H54 (cell line): ENCODE data around the gene ATP8B3.

ENCODE experiments used
- DNase-seq: peaks from one replicate; pipeline ENCODE4 v3.0.0; 2011; ENCODE audit warnings: low spot score, mixed read lengths; ENCODE audit not compliant: insufficient read length
- FAIRE-seq: peaks from 3 replicates; lab custom pipeline; 2011; peaks lifted over from hg19 to GRCh38; lab: Jason Lieb, UNC
- POLR2A ChIP-seq: IDR thresholded peaks from 2 replicates; pipeline ENCODE4 v1.6.1; 2011; ENCODE audit warnings: low read depth, mild to moderate bottlenecking, low read length

The ATP8B3 gene

GRCh38 chr19:1747285-1748114, 64.6 kb downstream of the ATP8B3 start:
- DNase-seq: peak; percentile 100
- peak; percentile 94 for FAIRE-seq
- TF ChIP-seq POLR2A: no peak

DNA sequence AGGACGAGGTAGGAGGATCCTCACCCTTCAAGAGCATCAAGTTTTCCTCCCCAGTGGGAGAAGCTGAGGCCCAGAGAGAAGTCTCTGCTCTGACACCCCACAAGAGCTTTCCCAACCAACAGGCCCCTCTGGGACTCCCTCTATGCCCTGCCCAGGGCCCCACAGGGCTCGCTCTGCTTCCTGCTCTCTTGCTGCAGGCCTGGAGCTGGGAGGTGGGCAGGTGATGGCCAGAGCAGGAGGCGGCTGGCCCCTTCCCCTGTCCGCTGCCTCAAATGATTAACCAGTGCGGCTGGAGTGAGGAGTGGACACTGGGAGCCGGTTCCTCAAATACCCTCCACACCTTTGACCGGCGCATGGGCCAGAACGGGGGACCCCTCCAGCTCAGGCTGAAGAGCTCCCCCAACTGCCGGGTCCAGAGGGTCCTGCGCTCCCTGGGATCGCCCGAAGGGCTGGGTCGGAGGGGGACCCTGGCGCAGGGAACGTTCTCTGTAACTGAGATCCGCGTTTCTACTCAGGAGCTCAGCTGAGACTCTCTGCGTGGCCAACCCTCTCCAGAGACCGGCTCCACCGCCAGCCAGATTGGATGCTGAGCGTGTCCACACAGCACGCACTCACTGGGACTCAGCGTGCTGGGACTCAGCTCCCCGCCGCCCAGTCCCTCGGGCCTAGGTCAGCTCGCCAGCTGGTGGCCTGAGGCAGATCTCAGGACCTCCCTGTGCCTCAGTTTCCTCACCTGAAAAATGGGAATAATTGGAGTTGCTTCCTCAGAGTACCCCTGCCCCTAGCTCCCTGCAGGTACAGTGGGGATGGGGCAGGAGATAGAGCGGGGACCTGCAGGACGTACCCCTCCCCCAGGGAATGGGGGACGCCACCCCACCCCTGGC, 65.4 kb downstream of the ATP8B3 start:
- no peak for FAIRE-seq
- DNase-seq: no peak

DNA sequence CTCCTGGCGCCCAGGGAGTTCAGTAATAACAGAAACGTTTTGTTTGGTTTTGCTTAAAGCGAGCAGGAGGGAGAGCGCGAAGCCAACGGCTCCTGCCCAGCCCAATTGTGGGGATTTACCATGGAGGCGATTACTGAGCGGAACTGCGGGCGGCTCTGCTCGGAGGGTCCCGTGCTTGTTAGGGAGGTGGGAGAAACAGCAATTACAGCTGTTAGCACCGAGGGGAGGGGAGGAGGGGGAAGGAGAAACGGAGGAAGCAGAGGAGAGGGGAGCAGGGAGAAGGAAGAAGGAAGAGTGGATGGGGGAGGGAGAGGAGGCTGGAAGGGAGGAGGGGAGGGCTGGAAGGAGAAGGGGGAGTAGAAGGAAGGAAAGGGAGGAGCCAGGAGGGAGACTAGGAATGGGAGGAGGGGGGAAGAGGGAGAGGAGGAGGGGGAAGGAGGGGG, 66.5 kb downstream of the ATP8B3 start:
- TF ChIP-seq POLR2A: no peak
- FAIRE-seq (no peak), DNase-seq (no peak)

More for the DNA sequence above, 65.4 kb downstream of the ATP8B3 start:
- no peak for TF ChIP-seq POLR2A

DNA sequence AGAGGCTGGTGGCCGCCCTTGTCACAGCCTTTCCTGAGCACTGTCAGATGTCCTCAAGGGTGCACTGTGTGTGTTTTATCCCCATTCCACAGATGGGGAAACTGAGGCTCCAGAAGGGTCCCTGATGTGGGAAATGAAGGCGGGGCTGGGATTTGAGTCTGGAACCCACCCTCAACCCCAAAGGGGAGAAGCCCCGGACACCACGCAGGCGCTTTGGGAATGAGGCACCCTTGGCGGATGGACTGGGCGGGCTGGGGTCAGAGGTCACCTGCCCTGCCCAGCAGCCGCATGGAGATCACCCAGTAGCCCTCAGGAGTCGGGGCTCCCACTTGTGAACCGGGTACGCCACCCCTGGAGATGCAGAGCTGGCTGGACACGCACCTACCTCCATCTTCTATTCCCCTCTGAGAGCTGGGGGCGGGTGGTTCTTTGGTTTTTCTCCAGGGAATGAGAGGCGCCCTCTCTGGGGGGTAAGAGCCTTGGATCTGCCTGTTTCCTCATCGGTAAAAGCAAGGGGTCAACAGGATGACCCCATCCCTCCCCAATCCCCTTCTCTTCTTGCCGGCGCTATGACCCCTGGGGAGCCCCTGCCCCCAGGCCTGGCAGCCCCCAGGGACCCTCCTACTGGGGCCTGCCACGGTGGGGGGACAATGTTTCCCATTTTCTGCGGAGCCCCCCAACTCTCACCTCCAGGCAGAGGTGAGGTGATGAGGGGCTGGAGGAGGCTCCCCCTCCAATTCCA, 67.1 kb downstream of the ATP8B3 start:
- TF ChIP-seq POLR2A: no peak
- no peak for DNase-seq
- no peak for FAIRE-seq

GRCh38 chr19:1744133-1744665, 67.9 kb downstream of the ATP8B3 start:
- DNase-seq (no peak), FAIRE-seq (no peak)
- TF ChIP-seq POLR2A: no peak

- FAIRE-seq (no peak), DNase-seq (no peak)
- no peak for TF ChIP-seq POLR2A
These were observed 68.9 kb downstream of the ATP8B3 start for GRCh38 chr19:1742989-1743696.

GRCh38 chr19:1739960-1740629, 72.0 kb downstream of the ATP8B3 start:
- FAIRE-seq: no peak
- no peak for TF ChIP-seq POLR2A
- no peak for DNase-seq

DNA sequence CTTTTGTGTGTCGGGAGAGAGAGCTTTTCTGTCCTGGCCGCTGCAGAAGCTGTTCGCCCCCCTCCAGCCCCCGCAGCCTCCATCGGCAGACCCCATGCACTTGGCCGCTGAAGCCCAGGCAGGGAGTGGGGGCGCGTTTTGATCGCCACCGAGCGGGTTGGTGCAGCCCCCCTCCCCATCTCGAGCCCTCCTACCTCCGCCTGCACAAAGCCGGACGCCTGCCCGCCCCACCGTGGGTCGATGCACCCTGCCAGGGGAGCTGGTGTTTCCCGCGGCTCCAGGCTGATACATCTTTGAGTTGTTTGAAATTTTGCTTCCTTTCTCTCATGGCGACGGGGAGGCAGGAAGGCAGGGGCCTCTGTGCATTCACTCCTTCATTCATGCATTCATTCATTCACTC, 75.1 kb downstream of the ATP8B3 start:
- DNase-seq (no peak), FAIRE-seq (no peak)
- TF ChIP-seq POLR2A: no peak

DNA sequence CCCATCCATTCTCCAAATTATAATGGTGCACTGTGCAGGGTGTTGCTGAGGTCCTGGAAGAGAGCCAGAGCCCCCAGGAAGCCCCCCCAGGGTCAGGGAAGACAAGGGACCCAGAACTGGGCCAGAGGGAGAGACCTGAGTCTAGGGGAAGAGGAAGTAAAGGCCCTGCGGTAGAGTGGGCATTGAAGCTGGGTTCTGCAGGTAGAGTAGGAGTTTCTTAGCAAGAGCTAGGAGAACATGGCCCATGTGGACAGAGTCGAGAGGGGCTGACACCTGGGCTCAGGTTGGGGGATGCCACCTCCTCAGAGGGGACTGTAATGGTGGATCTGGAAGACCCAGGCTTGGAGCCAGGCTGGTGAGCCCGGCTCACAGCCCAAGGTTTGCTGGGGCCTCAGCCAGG, 75.8 kb downstream of the ATP8B3 start:
- DNase-seq (no peak), FAIRE-seq (no peak)
- TF ChIP-seq POLR2A: no peak

DNA sequence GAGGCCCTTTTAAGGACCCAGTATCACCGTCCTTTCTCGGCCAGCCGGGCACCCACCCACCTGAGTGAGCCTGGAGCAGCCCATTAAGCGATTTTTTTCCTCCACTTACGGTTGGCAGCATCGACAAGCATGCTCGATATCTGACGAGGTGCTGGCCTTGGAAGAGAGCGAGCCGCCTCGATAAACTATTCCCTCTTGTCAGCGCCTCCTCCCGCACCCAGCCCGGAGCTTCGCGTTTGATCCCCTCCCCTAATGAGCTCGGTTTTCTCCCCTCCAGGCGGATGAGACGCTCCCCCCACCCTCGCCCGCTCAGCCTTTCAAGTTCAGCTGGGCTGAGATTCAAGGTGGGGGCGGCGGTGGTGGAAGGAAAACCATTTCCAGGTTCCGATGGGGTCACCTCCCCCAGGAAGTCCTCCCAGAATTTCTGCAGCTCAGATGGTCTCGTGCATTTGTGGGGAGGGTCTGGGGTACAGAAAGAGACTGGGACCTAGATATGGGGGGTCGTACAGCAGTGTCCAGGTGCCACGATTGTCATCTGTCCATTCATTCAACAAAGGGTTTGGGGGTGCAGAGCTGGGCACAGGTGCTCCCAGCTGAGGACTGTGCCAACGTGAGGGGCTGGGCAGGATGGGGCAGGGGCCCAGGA, 77.6 kb downstream of the ATP8B3 start:
- no peak for DNase-seq
- no peak for TF ChIP-seq POLR2A
- no peak for FAIRE-seq
